GM21737 (cell line): ENCODE results near the gene ASTL.
A peak's percentile ranks its signal among the peaks of the same experiment; 100 is the strongest.
"Not testable (repeated sequence)": the region's sequence is repeated elsewhere in the genome, so short reads cannot be mapped to it uniquely, and the experiment has no call there.

Experiments used
- ATAC-seq: cut with Tn5 transposase; IDR thresholded peaks from one replicate; pipeline ENCODE4 v1.9.1; 2021; ENCODE audit warnings: mild to moderate bottlenecking, moderate library complexity; ENCODE audit not compliant: unreplicated experiment

The ASTL gene

DNA sequence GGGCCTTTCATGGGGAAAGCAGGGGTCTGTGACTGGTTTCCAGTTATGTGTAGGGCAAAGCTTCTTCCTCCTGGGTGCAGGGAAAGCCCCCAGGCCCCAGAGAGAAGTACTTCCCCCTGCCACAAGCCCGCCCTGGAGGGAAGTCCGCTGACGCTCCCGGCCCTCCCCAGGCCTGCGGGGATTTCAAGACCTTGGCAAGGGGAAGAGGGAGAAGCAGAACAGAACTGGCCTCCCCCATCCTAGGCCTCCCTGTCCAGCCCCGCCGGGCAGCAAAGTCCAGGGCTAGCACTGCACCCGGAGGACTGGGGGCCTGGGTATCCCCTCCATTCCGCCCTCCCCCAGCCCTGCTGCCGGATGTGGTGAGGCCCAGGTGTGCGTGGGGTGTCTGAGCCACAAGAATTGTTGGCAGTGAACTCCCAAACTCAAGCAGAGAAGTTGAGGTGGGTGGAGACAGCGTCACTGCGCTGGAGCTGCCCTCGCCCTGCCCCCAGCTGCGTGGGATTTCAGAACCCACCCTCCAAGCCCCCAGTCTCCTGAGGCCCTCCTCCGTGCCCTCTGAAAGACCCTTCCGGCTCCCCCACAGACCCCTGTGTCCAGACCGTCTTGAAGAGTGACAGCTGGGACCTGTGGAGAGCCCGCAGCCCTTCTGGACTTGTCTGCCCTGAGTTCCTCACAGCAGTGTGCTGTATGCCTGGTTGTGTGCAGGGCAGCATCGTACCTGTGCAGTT lies 8.0 kb upstream of the ASTL start:
- ATAC-seq: peak; percentile 25

DNA sequence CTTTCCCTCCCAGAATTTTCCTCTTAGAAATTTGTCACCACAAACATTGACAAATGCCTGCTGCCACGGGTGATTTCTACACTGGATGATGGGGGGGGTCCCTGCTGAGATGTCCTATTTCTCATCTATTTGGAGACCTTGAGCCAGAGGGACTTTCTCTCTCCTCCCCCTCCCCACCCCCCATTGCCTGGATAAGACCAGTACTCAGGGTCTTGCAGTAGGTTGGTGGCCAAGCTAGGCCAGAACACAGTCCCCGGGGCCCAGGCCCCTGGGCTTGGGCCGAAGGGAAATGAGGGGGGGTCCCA lies 7.5 kb upstream of the ASTL start:
- ATAC-seq: no peak

DNA sequence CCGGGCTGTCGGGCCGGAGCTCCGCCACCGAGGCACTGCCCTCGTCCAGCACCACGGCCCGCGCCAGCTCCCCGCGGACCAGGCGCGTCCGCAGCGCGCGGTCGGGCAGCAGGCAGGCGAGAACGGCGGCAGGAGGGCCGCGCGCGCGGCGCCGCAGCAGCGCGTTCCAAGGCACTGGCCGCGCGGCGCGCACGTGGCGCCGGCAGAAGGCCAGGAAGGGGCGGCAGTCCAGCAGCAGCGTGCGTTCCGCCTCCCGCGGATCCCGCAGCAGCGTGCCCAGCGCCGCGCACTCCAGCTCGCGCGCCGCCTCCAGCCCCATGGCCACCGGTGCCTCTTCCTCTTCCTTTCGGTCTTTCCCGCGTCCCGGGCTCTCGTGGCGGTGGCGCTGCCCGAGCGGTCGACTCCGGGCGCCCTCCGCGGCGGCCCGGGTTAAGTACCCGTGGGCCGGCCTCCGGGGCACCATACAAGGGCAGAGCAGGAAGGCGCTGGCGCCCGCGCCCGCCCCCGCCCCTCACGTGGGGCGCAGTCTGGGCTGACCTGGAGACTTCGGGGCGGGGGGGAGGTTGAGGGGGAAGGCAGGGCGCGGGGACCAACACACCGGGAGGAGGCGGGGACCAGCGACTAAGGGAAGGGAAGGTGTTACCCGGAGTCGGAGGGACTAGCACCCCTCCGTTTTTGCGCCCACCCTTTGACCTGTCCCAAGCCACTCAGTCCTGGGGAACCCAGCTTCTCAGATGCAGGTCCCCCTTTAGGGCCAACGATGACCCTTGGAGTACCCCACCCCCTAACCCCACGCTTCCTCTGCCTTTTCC lies 6.9 kb upstream of the ASTL start, which contains the start of gene DUSP2:
DUSP2 (minus strand) TSS at position 405 of the 812 bp plus-strand sequence; CDS start at position 319, 86 bp downstream.
- peak; percentile 44 for ATAC-seq

DNA sequence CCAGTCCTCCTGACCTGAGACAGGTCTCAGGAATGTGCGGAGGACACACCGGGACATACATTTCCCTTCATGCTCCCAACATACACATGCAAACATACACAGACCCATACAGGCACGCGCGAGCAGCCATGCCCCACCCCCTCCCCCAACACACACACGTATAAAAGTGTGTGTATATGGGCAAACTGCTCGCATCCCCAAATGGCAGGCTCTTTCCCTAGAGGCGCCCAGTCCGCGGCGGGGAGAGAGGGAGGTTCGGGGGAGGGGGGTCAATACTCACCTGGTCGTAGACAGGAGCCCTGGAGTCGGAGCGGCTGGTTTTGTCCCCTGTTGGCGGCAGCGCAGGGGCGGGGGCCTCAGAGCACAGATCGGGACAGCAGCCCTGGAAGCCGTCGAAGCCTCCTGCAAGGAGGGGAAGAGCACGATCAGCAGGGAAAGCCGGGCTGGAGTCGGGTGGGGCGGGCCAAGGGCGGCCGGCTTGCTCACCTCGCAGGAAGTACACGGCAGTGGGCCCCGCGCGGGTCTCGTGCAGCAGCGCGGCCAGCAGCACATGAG lies 6.3 kb upstream of the ASTL start:
- ATAC-seq: no peak

DNA sequence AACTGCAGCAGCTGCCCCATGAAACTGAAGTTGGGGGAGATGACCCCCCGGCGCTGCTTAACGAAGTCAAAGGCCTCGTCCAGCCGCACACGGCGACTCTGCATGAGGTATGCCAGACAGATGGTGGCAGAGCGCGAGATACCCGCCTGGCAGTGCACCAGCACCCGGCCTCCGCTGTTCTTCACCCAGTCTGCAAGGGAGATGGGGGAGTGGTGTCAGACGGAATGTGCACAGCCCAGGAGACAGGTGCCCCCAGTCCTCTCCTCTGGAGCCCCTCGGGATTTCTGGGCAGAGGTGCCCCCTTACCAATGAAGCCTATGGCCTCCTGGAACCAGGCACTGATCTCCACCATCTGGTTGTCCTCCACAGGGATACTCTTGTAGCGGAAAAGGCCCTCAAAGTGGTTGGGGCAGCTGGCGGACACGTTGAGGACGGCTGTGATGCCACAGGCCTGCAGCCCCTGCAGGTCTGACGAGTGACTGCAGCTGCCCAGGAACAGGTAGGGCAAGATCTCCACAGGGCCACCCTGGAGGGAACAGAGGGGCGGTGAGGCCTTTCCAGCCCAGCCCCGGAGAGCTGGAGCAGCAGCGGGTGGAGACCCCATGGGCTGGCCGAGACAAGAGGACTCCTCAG lies 5.7 kb upstream of the ASTL start:
- ATAC-seq: no peak

DNA sequence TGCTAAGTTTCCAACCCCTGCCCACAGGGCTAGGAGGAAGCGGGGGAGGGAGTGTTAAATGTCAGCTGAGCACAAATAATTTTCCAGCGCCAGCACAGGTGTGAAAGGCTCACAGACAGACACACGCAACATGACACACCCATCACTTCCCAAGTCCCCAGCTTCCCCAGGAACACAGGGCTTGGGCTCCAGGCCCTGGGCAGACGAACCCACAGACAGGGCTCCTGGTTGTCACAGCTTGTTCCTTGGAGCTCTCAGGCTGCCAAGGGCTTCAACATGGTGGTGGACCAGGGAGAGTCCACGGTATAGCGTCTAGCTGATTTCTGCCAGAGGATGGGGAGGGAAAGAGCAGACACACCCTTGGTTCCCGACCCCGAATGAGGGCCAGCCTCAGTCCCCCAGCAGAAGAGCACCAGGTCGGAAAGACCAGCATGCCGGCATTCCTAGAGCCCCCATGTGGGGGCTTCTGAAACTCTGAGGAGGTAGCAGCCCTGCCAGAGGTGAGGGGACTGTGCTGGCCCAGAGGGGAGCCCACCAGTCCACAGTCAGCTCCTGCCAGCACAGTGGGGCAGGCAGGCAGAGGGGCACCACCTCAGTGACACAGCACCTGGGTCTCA lies 5.0 kb upstream of the ASTL start:
- no peak for ATAC-seq

DNA sequence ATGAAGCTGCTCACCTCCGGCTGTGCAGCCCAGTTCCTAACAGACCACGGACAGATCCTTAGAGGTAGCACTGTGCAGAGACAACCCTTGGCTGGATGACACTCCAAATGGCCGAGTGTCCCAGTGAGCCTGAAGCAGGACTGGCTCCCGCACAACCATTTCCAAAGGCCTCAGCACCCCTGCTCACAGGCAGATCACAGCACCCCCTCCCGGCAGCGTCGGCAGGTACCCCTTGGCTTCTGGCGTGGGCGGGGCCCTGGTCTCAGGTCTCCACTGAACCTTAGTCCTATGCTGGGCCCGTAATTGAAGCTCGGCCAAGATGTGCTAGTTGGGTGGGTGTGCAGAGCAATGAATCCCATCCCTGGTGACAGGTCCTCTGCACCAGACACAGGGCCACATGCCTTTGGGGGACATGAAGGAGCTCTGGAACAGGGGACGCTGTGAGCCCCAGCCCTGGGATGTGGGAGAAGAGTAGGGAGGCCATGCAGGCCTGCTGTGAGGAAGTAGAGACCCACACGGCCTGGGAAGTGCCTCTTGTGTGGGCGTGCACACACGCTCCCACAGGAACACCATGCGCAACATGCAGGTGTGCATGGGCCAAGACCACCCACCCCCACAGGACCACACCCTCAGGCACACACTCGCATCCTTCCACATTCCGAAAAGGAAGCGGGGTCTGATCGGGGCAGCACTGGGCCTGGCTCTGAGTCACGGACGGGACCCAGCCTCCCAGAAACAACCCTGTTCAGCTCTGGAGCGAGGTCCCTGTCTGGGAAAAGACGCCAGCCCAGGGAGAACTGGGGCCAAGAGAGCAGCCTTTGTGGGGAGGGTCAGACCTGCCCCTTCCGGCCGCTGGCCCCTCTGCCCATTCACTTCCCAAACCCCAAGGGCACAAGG lies 4.2 kb upstream of the ASTL start:
- ATAC-seq: no peak

DNA sequence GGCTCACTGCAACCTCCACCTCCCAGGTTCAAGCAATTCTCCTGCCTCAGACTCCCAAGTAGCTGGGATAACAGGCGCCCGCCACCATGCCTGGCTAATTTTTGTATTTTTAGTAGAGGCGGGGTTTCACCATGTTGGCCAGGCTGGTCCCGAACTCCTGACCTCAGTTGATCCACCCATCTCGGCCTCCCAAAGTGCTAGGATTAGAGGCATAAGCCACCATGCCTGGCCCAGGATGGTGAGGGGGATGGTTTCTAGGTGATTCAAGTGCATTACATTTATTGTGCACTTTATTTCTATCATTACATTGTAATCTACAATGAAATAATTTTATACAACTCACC lies 3.3 kb upstream of the ASTL start:
- not testable (repeated sequence) for ATAC-seq

DNA sequence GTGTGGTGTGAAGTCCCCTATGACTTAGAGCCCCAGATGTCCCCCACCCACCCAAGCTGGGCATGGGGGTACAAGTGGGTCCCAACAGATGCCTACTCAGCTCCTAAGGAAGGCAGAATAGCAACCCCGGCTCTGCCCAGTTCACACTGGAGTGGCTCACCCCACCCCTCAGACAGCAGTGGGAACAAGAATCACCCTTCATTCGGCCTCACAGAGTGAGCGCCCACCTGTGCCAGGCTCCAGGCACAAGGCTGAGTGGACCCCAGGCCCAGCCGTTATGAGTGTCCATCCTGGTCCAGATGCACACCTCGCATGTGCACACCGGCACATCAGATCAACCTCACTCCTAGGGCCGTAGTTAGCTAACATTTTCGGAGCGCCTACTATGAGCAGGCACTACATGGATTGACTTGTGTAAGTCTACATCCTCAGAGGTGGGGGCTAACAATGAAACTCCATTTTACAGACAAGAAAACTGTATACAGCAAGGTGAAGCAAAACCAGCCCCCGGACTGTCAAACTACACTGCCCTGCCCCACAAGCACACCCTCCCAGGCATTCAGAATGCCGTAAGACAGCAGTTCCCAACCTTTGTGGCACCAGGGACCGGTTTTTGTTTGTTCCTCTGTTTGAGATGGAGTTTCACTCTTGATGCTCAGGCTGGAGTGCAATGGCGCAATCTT lies 2.8 kb upstream of the ASTL start:
- ATAC-seq: no peak

DNA sequence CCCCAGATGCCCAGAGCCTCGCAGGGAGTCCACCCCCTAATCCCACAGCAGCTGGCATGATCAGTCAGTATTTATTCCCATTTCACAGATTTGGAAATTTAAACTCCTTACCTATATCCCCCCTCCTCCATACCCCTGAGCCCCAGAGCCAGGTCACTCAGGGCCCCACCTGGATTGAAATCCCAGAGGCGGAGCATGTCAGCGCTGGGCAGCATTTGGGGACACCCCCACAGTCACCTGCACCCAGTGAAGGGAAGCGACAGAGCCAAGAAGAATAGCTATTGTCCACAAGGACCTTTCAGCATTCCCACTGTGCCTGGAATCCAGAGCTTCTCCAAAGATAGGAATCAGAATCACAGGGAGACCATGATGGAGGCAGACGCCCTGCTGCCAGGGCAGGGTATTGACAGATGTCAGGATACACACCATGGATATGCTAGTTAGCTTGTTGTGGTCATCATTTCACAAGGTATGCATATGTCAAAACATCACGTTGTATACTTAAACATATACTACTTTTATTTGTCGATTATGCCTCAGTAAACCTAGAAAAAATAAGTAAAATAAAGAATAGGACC lies 968 bp upstream of the ASTL start:
- no peak for ATAC-seq

DNA sequence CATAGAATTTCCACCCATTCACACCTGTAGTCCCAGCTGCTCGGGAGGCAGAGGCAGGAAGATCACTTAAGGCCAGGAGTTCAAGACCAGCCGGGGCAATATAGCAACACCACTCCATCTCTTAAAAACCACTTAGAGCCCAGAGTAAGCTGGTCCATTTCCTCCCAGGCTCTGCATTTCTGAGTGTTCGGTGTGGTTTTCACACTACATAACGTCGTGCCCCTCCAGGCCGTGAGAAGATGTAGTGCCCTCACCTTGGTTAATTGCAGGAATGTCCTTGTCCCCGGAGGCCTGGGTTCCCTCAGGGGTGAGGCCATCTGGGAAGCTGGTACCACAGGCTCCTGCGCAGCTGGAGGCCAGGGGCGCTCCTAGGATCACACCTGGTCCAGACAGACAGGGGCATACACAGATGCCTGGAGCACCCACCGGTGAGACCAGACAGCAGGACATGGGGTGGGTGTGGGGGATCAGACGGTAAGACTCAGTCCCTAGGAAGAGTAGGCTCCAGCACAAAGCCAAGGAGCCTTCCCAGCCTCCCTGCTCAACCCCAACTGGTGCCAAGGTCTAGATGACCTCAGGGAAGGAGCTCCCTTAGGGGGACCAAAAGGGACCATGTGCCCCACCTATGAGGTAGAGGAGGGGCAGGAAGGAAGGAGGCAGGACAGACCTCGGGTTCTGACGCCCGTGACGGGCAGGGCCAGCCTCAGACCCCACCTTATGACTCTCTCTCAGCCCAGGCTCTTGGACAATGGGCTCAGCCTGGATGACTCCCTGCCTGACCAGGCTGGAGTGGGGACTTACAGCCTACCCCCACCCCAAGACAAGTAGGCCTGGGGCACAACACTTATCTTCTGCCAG lies 752 bp downstream of the ASTL start:
- no peak for ATAC-seq

DNA sequence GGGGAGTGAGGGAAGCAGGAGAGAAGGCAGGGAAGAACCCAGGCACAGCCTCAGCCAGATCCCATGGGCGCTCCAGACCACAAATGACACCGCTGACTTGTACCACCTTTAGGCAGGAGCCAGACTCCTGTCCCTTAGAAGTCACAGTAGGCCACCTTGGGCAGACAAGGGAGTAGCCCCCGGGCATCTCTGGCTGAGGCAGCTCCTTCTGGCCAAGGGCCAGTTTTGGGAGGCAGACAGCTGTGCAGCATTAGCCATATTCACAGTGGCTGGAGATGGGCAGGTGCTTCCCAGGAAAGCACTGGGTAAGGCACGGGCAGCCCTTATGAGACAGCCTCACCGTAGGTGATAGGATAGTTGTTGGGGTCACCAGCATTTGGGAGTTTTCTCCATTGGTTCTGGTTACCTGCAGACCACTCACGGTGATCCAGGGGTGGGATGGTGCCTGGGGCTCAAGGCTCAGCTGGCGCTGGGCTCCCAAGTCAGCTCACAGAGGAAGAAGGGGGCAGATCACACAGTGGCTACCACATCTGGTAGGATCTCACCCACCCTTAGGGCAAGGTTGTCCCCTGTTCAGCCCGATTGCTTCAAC lies 2.1 kb downstream of the ASTL start:
- no peak for ATAC-seq

DNA sequence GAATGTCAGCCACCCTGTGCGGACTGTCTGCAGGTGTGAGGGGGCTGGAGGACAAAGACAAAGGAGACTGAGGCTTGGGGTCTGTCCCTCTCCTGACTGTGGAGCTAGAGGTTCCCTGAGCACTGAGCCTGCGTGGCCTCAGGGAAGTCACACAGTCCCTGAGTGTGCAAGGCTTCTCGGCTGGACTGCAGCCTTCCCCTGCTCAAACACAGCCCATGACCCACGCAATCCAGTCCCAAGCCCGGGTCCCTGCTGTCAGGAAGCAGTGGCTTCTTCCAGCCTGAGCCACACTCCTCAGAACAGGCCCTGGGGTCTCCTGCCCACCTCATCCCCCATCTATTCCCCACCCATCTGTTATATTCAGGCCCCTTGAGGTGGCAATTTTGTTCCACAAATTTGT lies 2.7 kb downstream of the ASTL start:
- ATAC-seq: no peak

DNA sequence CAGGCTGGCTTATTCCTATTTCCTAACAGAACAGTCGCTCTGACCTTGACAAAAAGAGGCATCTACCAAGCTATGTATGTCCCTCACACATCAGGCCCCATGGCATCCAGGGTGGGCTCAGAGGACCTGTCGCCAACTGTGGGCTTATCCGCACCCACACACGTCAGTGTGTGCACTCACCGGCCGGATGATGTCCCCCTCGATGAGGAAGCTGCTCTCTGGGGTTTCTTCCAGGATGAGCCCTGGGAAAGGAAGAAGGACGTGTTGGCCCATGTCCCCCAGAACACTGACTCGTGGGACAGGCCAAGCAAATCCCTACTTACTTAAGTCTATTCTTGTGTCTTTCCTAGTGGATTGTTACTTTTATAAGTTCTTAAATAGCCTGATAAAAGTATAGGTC lies 3.1 kb downstream of the ASTL start:
- ATAC-seq: no peak

DNA sequence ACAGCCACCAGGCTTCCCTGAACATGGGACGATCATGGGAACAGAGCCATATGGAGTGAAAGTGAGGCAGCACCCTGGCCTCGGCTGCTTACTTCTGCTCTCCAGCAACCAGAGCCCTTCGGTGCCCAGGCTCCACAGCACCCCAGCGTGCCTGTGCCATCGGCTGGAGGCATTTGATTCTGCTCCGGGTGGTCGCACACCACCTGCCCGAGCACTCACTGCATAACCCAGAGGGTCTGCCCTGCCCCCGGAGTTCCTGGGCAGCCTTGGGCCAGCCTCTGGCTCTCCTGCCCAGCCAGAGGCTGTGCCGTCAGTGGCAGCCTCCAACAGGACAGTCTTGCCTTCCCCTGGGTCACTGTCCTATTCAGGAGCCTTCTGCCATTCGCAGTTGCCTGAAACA lies 3.9 kb downstream of the ASTL start:
- ATAC-seq: no peak

DNA sequence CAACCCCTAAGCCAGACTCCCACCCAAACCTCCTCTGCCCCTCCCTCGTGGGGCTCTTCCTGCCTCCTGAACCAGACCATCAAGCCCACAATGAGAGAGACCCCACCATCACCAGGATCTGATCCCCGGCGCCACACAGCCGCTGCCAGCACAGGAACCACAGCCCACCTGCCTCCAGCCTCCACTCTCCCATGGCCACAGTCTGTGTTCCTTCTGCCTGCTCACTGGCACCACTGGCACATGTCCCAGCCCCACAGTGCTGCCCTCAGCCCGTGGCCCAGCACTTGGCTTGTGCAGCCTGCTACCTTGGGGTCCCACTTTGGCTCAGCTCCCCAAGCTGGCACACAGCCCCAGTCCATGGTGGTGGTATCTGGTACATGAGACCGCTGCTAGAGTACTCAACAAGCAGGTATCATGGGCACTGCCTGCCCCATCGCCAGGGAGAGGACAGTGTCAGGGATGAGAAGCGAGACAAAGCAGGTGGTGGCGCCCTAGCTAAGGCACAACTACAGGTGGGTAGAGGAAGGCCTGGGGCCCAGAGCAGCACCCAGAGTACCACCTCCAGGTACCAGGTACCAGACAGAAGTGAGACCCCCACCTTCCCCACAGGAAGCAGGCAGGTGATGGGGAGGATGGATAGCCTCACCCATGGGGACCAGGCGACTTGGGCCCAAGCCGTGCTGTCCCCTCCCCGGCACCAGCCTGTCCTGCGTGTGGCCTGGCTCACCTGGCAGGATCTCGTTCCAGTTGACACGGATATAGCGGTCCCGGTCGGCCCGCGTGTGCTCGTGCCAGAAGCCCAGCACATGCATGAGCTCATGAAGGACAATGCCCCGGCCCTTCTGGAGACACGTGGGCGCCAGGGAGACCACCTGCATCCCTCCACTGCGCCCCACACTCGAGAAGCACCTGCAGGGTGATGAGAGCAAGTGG lies 6.2 kb downstream of the ASTL start:
- ATAC-seq: no peak

DNA sequence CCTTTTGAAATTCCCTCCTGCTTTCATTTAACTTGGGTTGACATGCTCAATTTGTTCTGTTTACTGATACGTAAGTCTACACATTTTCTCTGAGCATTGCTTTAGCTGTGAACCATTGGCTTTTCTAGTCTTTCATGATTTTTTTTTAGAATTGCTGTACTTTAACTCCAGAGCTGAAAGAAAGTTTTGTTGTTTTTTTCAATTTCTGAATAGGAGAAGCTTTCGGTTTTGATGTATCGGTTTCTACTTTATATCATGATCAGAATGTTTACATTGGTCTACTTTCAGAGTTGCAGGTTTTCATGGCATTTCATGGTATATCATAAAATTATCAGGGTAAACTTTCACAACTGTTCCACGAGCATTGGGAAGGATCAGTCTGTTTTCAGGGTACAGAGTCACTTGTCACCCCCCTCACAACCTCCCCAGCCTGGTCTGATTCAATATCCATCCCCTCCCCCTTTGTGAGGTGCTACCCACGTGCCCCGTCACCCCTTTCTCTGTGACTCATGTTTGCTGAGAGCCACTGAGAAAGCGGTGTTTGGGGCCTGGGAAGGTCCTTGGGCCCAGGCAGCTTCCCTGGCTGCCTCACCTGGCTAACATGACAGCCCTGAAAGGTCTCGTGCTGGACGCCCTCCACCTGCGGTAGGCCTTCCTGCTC lies 7.0 kb downstream of the ASTL start:
- no peak for ATAC-seq
